Dermis microvascular lymphatic vessel endothelial cell (primary cell): ENCODE measurements around the gene ENTHD1. TPM values are rescaled to one million over a fixed set of nuclear protein-coding genes. Genes with fewer than 3 reads are reported as not detected.

Experiments used
- DNase-seq, 2 donors: peaks; one replicate each; pipeline versions ENCODE4 v3.0.0 to v3.0.0-alpha.2; 2010; ENCODE audit warnings: low read depth in 2 of 2
- total RNA-seq: library from RNA; depleted of rRNA; stranded (reverse); fragments of >200 nt; gene quantifications from 2 replicates; pipeline ENCODE4 v1.2.1, GENCODE V29; 2014

Gene ENTHD1
- total RNA-seq = not detected in 2 replicates

- DNase-seq = no peak
These were observed at the start of gene ENTHD1 for GRCh38 chr22:39893526-39893925. ENTHD1 (minus strand) TSS chr22:39893760; CDS start chr22:39887748, 6,012 bp downstream.

GRCh38 chr22:39943337-39943736, 49.8 kb upstream of the ENTHD1 start:
- no peak for DNase-seq

- DNase-seq = no peak
These were observed 49.1 kb upstream of the ENTHD1 start for GRCh38 chr22:39942439-39943230.

GRCh38 chr22:39941601-39942000, 48.0 kb upstream of the ENTHD1 start:
- no peak for DNase-seq

- DNase-seq = no peak
These were observed 47.3 kb upstream of the ENTHD1 start for GRCh38 chr22:39940757-39941305.

- no peak for DNase-seq
These were observed 46.3 kb upstream of the ENTHD1 start for GRCh38 chr22:39939830-39940229.

- no peak for DNase-seq
These were observed 45.0 kb upstream of the ENTHD1 start for GRCh38 chr22:39938509-39939111.

GRCh38 chr22:39937906-39938305, 44.3 kb upstream of the ENTHD1 start:
- DNase-seq = no peak

- DNase-seq = no peak
These were observed 43.1 kb upstream of the ENTHD1 start for GRCh38 chr22:39936523-39937145.

GRCh38 chr22:39935612-39936011, 42.1 kb upstream of the ENTHD1 start:
- no peak for DNase-seq

GRCh38 chr22:39935116-39935515, 41.6 kb upstream of the ENTHD1 start:
- no peak for DNase-seq

- DNase-seq = no peak
These were observed 40.2 kb upstream of the ENTHD1 start for GRCh38 chr22:39933741-39934140.

GRCh38 chr22:39932918-39933649, 39.5 kb upstream of the ENTHD1 start:
- peak in 1 of 2 donors; percentile 38 for DNase-seq

- DNase-seq = no peak
These were observed 38.6 kb upstream of the ENTHD1 start for GRCh38 chr22:39932166-39932565.

- no peak for DNase-seq
These were observed 37.7 kb upstream of the ENTHD1 start for GRCh38 chr22:39931251-39931650.

GRCh38 chr22:39928536-39929520, 35.3 kb upstream of the ENTHD1 start:
- no peak for DNase-seq

GRCh38 chr22:39927544-39927943, 34.0 kb upstream of the ENTHD1 start:
- DNase-seq = no peak

- no peak for DNase-seq
These were observed 33.2 kb upstream of the ENTHD1 start for GRCh38 chr22:39926753-39927152.

GRCh38 chr22:39925909-39926679, 32.5 kb upstream of the ENTHD1 start:
- DNase-seq = no peak

- DNase-seq = no peak
These were observed 31.7 kb upstream of the ENTHD1 start for GRCh38 chr22:39925273-39925672.
